Activated CD4-positive, alpha-beta T cell treated with anti-CD3 and anti-CD28 coated beads, Interleukin-2, amount 10 ng/mL, durations not matched to agents 7 days and 5 days (primary cell): ENCODE data around the gene EYS. TPM values are rescaled to one million over a fixed set of nuclear protein-coding genes. Genes with fewer than 3 reads are reported as not detected.
"Not testable (repeated sequence)": the region's sequence is repeated elsewhere in the genome, so short reads cannot be mapped to it uniquely, and the experiment has no call there.

Source experiments
- CTCF ChIA-PET: fragments of 350-600 bp; sonication (Branson Sonifier 250); formaldehyde crosslinking; loops from one replicate; lab custom pipeline; 2021; ENCODE audit warnings: antibody characterized with exemption; lab: Charles Lee
- POLR2A ChIA-PET: fragments of 350-600 bp; sonication (Branson Sonifier 250); formaldehyde crosslinking; loops from one replicate; lab custom pipeline; 2021; ENCODE audit warnings: antibody characterized with exemption; lab: Charles Lee
- DNase-seq: peaks from one replicate; pipeline ENCODE4 v3.0.0-alpha.2; 2020
- H3K27ac Mint-ChIP-seq: one replicate; pipeline ENCODE4 v1.8.0; 2021; ENCODE audit warnings: mild to moderate bottlenecking, moderate library complexity, mixed read lengths
- H3K27me3 Mint-ChIP-seq: one replicate; pipeline ENCODE4 v1.8.0; 2021; ENCODE audit warnings: mixed read lengths
- H3K36me3 Mint-ChIP-seq: one replicate; pipeline ENCODE4 v1.8.0; 2021; ENCODE audit warnings: low read depth, mixed read lengths
- H3K4me1 Mint-ChIP-seq: one replicate; pipeline ENCODE4 v1.8.0; 2021; ENCODE audit warnings: mixed read lengths
- H3K4me3 Mint-ChIP-seq: one replicate; pipeline ENCODE4 v1.8.0; 2021; ENCODE audit warnings: mild to moderate bottlenecking, moderate library complexity, mixed read lengths
- H3K9me3 Mint-ChIP-seq: one replicate; pipeline ENCODE4 v1.8.0; 2021; ENCODE audit warnings: mixed read lengths
- total RNA-seq, 2 experiments: library from RNA; stranded (reverse); gene quantifications; one replicate each; pipeline ENCODE4 v1.2.3, GENCODE V29; 2021

The EYS gene
- total RNA-seq, 2 experiments from 2014 or later: not detected

DNA sequence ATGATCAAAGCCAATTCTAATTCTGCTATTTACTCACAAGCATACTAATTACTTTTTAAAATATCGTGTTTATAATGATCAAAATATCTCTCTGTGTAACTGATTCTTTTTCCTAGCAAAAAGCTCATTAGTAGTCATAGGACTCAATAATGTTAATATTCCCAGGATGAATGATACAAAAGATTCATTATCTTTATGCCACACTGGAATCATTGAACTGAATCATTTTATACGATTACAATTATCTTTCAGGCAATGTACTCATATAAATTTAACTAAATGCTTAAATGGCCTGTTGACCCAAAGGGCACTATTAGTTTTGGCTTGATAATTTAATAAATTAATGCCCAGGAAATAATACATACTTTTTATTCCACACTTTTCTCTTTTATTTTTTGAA is 96.3 kb downstream of the EYS start:
- Mint-ChIP-seq H3K36me3 (no peaks in the 10 kb centered on the region), H3K4me1 (no peaks in the 10 kb centered on the region), H3K4me3 (no peak overlapping the region), H3K27me3 (no peaks in the 10 kb centered on the region), H3K27ac (no peak overlapping the region), H3K9me3 (no peaks in the 10 kb centered on the region)
- DNase-seq: no peak
- POLR2A ChIA-PET: no interaction called here
- CTCF ChIA-PET: no interaction called here

DNA sequence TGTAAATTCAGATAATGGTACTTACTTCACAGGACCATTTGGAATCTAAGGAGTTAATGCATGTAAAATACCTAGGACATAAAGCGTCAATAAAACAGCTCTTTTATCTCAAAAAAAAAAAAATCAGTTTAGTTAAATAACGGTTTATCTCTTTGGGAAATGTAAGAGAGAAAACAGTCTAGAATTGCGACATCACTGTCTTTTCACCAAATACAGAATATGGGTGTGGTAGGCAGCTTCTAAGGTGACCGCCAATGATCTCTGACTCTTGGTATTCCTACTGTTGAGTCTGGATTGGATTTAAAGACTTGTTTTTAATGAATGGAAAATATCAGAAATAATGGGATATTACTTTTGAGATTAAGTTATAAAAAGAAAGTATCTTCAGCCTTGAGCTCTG is 111.5 kb downstream of the EYS start:
- H3K9me3 Mint-ChIP-seq: no peaks in the 10 kb centered on the region
- CTCF ChIA-PET: no interaction called here
- no peak overlapping the region for H3K27ac Mint-ChIP-seq
- POLR2A ChIA-PET: no interaction called here
- no peaks in the 10 kb centered on the region for H3K4me1 Mint-ChIP-seq
- H3K36me3 Mint-ChIP-seq: no peaks in the 10 kb centered on the region
- no peak for DNase-seq
- no peaks in the 10 kb centered on the region for H3K27me3 Mint-ChIP-seq
- H3K4me3 Mint-ChIP-seq: no peak overlapping the region

DNA sequence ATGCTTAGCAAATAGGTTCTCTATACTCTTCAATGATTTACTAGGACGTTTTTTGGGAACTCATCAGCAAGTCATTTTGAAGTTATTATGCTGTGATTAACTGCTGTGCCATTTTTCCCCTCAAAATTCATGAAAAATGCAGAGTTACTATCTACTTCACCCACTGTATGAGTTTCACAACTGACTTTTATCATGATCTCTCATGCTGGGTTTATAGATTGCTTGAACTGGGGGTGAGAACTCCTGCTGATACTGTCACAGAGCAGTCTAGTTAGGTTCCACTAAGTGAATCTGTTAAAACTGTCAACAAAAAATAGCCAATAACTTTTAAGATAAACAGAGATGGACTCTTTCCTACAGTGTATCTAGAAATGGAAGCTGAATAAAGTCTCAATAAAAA is 136.7 kb downstream of the EYS start:
- H3K27me3 Mint-ChIP-seq: no peaks in the 10 kb centered on the region
- no peaks in the 10 kb centered on the region for H3K4me1 Mint-ChIP-seq
- no peak for DNase-seq
- H3K27ac Mint-ChIP-seq: no peak overlapping the region
- no peaks in the 10 kb centered on the region for H3K36me3 Mint-ChIP-seq
- peaks cover 12% of the 10 kb centered on the region for H3K9me3 Mint-ChIP-seq
- ChIA-PET POLR2A (no interaction called here), CTCF (no interaction called here)
- no peak overlapping the region for H3K4me3 Mint-ChIP-seq

DNA sequence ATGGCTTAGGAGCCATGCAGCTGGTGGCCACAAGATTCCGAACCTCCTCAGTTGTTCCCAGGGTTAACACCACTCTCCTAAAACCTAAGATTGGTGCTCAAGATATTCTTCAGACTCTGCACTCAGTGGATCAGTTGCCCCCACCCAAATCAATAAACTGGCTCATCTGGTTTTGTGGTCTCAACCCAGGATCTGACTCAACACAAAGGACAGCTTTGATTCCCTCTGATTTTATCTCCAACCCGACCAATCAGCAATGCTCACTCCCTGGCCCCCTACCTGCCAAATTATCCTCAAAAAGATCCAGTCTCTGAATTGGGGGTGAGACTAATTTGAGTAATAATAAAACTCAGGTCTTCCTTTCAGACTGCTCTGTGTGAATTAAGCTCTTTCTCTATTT is 137.5 kb downstream of the EYS start:
- CTCF ChIA-PET: no interaction called here
- Mint-ChIP-seq H3K9me3 (peaks cover 14% of the 10 kb centered on the region), H3K27me3 (no peaks in the 10 kb centered on the region), H3K27ac (no peak overlapping the region), H3K4me3 (no peak overlapping the region), H3K36me3 (no peaks in the 10 kb centered on the region), H3K4me1 (no peaks in the 10 kb centered on the region)
- POLR2A ChIA-PET: no interaction called here
- DNase-seq: no peak

DNA sequence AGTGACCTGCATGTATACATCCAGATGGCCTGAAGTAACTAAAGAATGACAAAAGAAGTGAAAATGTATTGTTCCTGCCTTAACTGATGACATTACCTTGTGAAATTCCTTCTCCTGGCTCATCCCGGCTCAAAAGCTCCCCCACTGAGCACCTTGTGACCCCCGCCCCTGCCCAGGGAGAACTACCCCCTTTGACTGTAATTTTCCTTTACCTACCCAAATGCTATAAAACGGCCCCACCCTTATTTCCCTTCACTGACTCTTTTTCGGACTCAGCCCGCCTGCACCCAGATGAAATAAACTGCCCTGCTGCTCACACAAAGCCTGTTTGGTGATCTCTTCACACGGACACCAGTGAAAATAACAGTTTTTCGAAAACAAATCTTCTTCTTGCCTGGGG is 138.0 kb downstream of the EYS start:
- H3K36me3 Mint-ChIP-seq, POLR2A ChIA-PET, H3K4me3 Mint-ChIP-seq, H3K27me3 Mint-ChIP-seq, DNase-seq, CTCF ChIA-PET, H3K27ac Mint-ChIP-seq, H3K4me1 Mint-ChIP-seq: not testable (repeated sequence)
- peaks cover 16% of the 10 kb centered on the region for H3K9me3 Mint-ChIP-seq

DNA sequence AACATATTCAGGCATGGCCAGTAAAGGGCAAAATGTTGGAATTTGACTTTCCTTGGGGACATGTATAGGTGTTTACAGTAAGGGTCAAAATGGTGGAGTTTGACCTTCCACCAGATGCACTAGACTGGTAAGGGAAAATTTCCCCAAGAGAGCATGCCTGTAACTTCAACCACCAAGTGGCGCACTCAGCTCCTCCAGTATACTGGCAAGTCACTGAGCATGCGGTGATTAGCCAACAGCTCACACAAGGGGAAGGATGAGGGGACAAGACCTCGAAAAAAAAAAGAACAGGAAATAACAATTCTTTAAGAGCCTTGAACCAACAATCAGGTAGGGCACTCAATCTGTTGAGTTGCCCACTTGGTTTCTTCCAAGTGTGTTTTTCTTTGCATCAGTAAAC is 140.9 kb downstream of the EYS start:
- Mint-ChIP-seq H3K36me3 (no peaks in the 10 kb centered on the region), H3K9me3 (peaks cover 20% of the 10 kb centered on the region), H3K4me1 (no peaks in the 10 kb centered on the region), H3K4me3 (no peak overlapping the region), H3K27me3 (no peaks in the 10 kb centered on the region), H3K27ac (no peak overlapping the region)
- no peak for DNase-seq
- CTCF ChIA-PET: interaction anchor here (0.6 kb wide), 1 partner anchor 42 kb away, joined by 3 read pairs; no protein-coding TSS in a partner anchor
- POLR2A ChIA-PET: no interaction called here

DNA sequence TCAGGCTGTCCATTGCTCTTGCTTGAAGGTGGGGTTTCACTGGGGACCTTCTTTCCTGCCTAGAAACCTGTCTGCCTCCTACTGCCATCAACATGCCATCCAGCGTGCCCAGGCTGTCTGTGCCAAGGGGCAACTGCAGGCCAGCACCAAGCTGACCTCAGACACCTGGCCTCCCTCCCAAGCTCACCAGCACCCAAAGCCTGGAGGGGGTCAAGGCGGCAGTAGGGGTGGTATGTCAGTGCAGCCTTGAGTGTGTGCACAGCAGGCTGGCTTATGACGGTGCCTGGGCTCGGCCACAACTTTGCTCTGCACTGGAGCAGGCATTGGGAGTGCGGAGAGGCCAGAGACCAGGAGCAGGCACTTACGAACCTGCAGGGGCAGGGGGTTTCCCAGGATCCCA is 149.0 kb downstream of the EYS start:
- CTCF ChIA-PET: no interaction called here
- no peak overlapping the region for H3K27ac Mint-ChIP-seq

DNA sequence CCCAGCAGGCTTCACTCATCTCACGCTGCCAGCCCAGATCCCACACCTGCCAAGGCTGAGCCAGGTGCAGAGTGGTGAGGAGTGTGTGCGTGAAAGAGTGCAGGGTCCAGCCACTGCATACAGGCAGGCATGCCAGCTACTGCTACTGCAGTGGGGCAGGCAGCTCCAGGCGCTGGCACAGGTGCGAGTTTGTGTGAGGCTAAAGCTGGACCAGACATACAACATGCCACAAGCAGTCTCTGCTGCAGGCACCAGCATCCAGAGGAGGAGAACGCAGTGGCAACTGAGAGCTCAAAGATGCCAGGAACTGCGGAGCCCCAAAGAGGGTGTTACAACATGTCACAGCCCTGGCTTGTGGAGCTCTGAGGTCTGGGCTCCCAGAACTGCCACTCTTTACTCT is 149.8 kb downstream of the EYS start:
- Mint-ChIP-seq H3K27me3 (no peaks in the 10 kb centered on the region), H3K36me3 (no peaks in the 10 kb centered on the region), H3K4me3 (no peak overlapping the region), H3K27ac (no peak overlapping the region), H3K4me1 (no peaks in the 10 kb centered on the region), H3K9me3 (no peaks in the 10 kb centered on the region)
- DNase-seq: no peak
- POLR2A ChIA-PET: no interaction called here
- CTCF ChIA-PET: interaction anchor here (0.5 kb wide), 1 partner anchor 1870 kb away, joined by 3 read pairs; no protein-coding TSS in a partner anchor

More for the DNA sequence above, 149.0 kb downstream of the EYS start:
- POLR2A ChIA-PET: no interaction called here
- H3K4me1 Mint-ChIP-seq: no peaks in the 10 kb centered on the region
- no peaks in the 10 kb centered on the region for H3K27me3 Mint-ChIP-seq
- no peaks in the 10 kb centered on the region for H3K36me3 Mint-ChIP-seq
- H3K9me3 Mint-ChIP-seq: no peaks in the 10 kb centered on the region
- no peak for DNase-seq
- no peak overlapping the region for H3K4me3 Mint-ChIP-seq

DNA sequence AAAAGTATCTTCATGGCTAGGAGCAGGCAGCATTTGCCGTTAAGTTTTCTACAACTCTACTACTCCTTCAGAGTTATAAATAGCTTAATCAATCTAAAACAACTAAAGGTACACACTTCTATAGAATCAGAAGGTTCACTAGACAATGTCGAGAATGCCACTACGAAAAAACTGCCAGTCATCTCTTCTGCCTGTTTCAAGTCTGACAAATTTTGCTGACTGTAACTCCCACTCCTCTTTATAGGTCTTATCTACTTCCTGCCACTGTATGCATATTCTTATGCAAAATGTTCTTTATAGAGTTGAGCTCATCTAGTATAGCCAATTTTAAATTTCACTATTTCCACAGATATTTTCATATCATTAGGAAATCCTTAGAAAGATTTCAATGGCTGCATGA is 160.1 kb downstream of the EYS start:
- Mint-ChIP-seq H3K9me3 (no peaks in the 10 kb centered on the region), H3K27me3 (no peaks in the 10 kb centered on the region), H3K4me1 (no peaks in the 10 kb centered on the region), H3K4me3 (no peak overlapping the region), H3K27ac (no peak overlapping the region), H3K36me3 (no peaks in the 10 kb centered on the region)
- no peak for DNase-seq
- ChIA-PET POLR2A (no interaction called here), CTCF (no interaction called here)

DNA sequence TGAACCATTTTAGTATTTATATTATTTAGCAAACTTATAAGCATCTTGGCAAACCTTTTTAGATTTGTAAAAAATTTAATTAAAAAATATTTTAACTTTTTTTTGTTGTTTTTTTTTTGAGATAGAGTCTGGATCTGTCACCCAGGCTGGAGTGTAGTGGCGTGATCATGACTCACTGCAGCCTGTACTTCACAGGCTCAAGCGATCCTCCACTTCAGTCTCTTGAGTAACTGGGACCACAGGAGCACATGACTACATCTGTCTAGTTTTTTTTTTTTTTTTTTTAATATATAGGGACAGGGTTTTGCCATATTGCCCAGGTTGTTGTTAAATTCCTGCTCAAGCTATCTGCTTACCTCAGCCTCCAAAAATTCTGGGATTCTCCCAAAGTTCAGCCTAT is 161.1 kb downstream of the EYS start:
- Mint-ChIP-seq H3K4me3 (no peak overlapping the region), H3K9me3 (no peaks in the 10 kb centered on the region), H3K27ac (no peak overlapping the region), H3K27me3 (no peaks in the 10 kb centered on the region), H3K36me3 (no peaks in the 10 kb centered on the region), H3K4me1 (no peaks in the 10 kb centered on the region)
- POLR2A ChIA-PET: no interaction called here
- no peak for DNase-seq
- CTCF ChIA-PET: no interaction called here

DNA sequence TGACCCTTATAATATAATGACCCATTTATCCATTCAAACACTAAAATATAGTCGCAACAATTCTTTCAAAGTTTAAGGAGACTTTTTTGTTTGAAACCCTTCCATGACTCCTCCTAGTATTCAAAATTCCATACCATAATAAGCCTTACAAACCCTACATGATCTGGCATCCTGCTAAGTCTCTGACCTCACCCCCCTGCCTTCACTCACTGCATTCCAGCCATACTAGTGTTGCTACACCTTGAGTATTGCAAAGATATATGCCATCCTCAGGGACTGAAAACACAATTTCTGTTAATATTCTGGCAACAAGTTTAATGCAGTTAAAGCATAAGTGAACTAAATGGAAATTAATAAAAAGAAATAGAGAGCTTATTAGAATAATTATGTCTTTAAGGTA is 168.4 kb downstream of the EYS start:
- H3K36me3 Mint-ChIP-seq: no peaks in the 10 kb centered on the region
- ChIA-PET CTCF (no interaction called here), POLR2A (no interaction called here)
- H3K4me1 Mint-ChIP-seq: no peaks in the 10 kb centered on the region
- H3K27me3 Mint-ChIP-seq: no peaks in the 10 kb centered on the region
- DNase-seq: no peak
- H3K9me3 Mint-ChIP-seq: no peaks in the 10 kb centered on the region
- H3K27ac Mint-ChIP-seq: no peak overlapping the region
- no peak overlapping the region for H3K4me3 Mint-ChIP-seq

DNA sequence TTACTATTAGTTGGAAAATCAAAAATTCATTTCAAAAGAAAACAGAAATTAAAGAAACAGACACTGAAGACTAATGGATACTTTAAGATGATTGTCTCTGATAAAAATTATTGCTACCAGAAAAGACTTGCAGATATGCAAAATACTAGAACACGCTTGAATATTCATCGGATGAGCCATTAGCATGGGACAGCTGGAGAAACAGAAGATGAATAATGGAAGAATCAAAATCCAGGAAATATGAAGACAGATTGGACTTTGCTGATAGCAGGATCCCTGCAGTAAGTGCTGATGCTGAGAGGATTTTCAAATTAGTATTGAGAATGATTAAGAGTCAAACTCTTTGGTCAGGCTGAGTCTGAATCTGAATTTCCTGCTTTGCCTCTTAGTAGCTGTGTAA is 169.4 kb downstream of the EYS start:
- no peak for DNase-seq
- Mint-ChIP-seq H3K4me1 (no peaks in the 10 kb centered on the region), H3K36me3 (no peaks in the 10 kb centered on the region), H3K27ac (no peak overlapping the region), H3K9me3 (no peaks in the 10 kb centered on the region), H3K4me3 (no peak overlapping the region), H3K27me3 (no peaks in the 10 kb centered on the region)
- ChIA-PET CTCF (no interaction called here), POLR2A (no interaction called here)

DNA sequence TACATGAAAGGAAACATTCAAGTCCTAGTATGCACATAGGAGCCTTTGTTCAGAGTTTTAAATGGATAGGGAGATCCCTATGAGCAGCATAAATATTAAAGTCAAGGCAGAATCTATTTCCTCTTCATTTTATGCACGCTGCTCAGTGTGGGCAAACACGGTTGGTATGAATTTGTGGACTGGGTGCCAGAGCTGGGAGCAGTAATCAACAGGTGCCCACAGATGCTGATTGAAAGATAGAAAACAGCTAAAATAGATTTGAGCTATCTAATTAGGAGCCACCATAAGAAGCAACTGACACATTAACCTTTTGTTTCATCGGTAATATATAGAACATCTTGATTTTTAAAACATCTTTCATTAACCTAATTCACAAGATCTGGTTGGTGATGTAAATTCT is 175.5 kb downstream of the EYS start:
- CTCF ChIA-PET: no interaction called here
- no peak for DNase-seq
- Mint-ChIP-seq H3K9me3 (no peaks in the 10 kb centered on the region), H3K27ac (no peak overlapping the region), H3K4me1 (no peaks in the 10 kb centered on the region), H3K27me3 (no peaks in the 10 kb centered on the region), H3K4me3 (no peak overlapping the region), H3K36me3 (no peaks in the 10 kb centered on the region)
- POLR2A ChIA-PET: no interaction called here

DNA sequence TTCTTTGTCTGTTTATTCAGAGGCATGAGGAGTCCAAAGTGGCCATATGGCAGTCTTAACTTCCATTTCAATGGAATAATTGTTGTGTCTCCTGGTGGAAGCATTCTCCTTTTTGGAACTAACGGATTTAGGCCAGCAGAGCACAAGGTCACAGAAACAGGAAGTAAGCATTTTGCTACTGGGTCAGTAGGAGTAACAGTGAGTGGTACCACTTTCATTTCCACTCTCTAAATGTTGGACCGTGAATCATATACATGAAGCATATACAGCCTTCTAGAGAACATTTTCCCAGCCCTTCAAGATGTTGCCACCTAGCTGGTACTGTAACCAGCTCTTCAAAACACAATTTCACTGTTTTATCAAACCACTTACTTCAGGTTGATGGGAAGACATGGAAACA is 182.8 kb downstream of the EYS start:
- H3K4me3 Mint-ChIP-seq: no peak overlapping the region
- H3K36me3 Mint-ChIP-seq: no peaks in the 10 kb centered on the region
- no peaks in the 10 kb centered on the region for H3K27me3 Mint-ChIP-seq
- H3K9me3 Mint-ChIP-seq: peaks cover 9% of the 10 kb centered on the region
- DNase-seq: no peak
- H3K27ac Mint-ChIP-seq: no peak overlapping the region
- ChIA-PET CTCF (interaction anchor here (0.6 kb wide), 1 partner anchor 42 kb away, joined by 3 read pairs; no protein-coding TSS in a partner anchor), POLR2A (no interaction called here)
- H3K4me1 Mint-ChIP-seq: no peaks in the 10 kb centered on the region
